HCT116 (cell line): ENCODE results near the gene SMPX. TPM values are rescaled to one million over a fixed set of nuclear protein-coding genes. Genes with fewer than 3 reads are reported as not detected.

Experiments used
- ATAC-seq: fragments of 200-7000 bp; cut with Tn5 transposase; 2 replicates; pipeline ENCODE4 v1.9.1; 2020; ENCODE audit warnings: mild to moderate bottlenecking, moderate library complexity
- BruUV-seq: library from RNA; stranded (reverse); fragments of 400-500 nt; replicated peaks from 2 replicates; lab custom pipeline; 2021; lab: Mats Ljungman, UMichigan
- CTCF ChIA-PET: fragments of 300-600 bp; sonication (Branson Sonifier 250); formaldehyde crosslinking; loops from one replicate; lab custom pipeline; 2021; ENCODE audit warnings: antibody characterized with exemption; lab: Charles Lee
- POLR2A ChIA-PET: fragments of 300-600, 350-600 bp; sonication (Branson Sonifier 250); formaldehyde crosslinking; loops from one replicate; lab custom pipeline; 2021; ENCODE audit warnings: antibody characterized with exemption; lab: Charles Lee
- RAD21 ChIA-PET, 2 experiments: fragments of 300-600 bp; sonication (Branson Sonifier 250); formaldehyde crosslinking; loops; one replicate each; lab custom pipeline; 2023; ENCODE audit warnings: low total read pairs in 2 of 2; ENCODE audit not compliant: uncharacterized antibody in 2 of 2, unreplicated experiment in 2 of 2, low non-redundant PET in 1 of 2; lab: Charles Lee
- DNase-seq: peaks from one replicate; pipeline ENCODE4 v3.0.0-alpha.2; 2010; ENCODE audit warnings: low read depth, low spot score
- H2AFZ ChIP-seq: fragments of 200-600 bp; shearing (Covaris generic), sonication (generic); 2 replicates; pipeline ENCODE4 v1.6.1; 2017; ENCODE audit warnings: low read depth, mixed run types, mixed read lengths, antibody characterized with exemption, low read length; ENCODE audit not compliant: poor library complexity, severe bottlenecking
- H3K27ac ChIP-seq: 2 replicates; pipeline ENCODE4 v1.5.1; 2012; ENCODE audit warnings: low read depth, low read length
- H3K27me3 ChIP-seq: fragments of 200-600 bp; sonication (generic); 2 replicates; pipeline ENCODE4 v1.6.1; 2016; ENCODE audit warnings: mixed run types, low read length, mixed read lengths; ENCODE audit not compliant: insufficient read depth
- H3K36me3 ChIP-seq, 2 experiments: fragments of 200-500 bp in 1 of 2; fragments of 200-600 bp in 1 of 2; sonication (Bioruptor generic) in 1 of 2; sonication (generic) in 1 of 2; 2 replicates each; pipeline versions ENCODE4 v1.5.1 to v1.6.1; 2014 to 2016; ENCODE audit warnings: low read length in 2 of 2, inconsistent platforms in 1 of 2, mixed read lengths in 1 of 2, mixed run types in 1 of 2; ENCODE audit not compliant: insufficient read depth in 2 of 2, control insufficient read depth in 1 of 2
- H3K4me1 ChIP-seq, 2 experiments: fragments of 200-600 bp in 1 of 2; sonication (generic) in 1 of 2; 2 replicates each; pipeline versions ENCODE4 v1.5.1 to v1.6.1; 2012 to 2017; ENCODE audit warnings: low read length in 2 of 2, inconsistent platforms in 1 of 2, mild to moderate bottlenecking in 1 of 2, mixed read lengths in 1 of 2, mixed run types in 1 of 2, moderate library complexity in 1 of 2; ENCODE audit not compliant: insufficient read depth in 2 of 2, control insufficient read depth in 1 of 2
- H3K4me2 ChIP-seq: fragments of 200-600 bp; sonication (generic); 2 replicates; pipeline ENCODE4 v1.6.1; 2017; ENCODE audit warnings: mixed run types, low read length, mixed read lengths
- H3K4me3 ChIP-seq, 2 experiments: fragments of 200-600 bp in 1 of 2; sonication (generic) in 1 of 2; replicated peaks in 1 of 2; 2 replicates each; pipeline ENCODE4 v1.5.1; 2011 to 2016; ENCODE audit warnings: low read length in 2 of 2, control low read depth in 1 of 2, low read depth in 1 of 2, mild to moderate bottlenecking in 1 of 2, mixed read lengths in 1 of 2, mixed run types in 1 of 2
- H3K79me2 ChIP-seq: fragments of 200-600 bp; sonication (generic); 2 replicates; pipeline ENCODE4 v1.6.1; 2017; ENCODE audit warnings: mild to moderate bottlenecking, mixed run types, low read length, moderate library complexity, mixed read lengths; ENCODE audit not compliant: insufficient read depth
- H3K9ac ChIP-seq: fragments of 200-600 bp; sonication (generic); 2 replicates; pipeline ENCODE4 v1.6.1; 2016; ENCODE audit warnings: low read length, mixed read lengths
- H3K9me2 ChIP-seq: fragments of 200-600 bp; sonication (generic), shearing (Covaris generic); 2 replicates; pipeline ENCODE4 v1.6.1; 2017; ENCODE audit warnings: mixed run types, mild to moderate bottlenecking, moderate library complexity; ENCODE audit not compliant: insufficient read depth
- H3K9me3 ChIP-seq, 2 experiments: fragments of 200-500 bp in 1 of 2; fragments of 200-600 bp in 1 of 2; sonication (Bioruptor generic) in 1 of 2; sonication (generic) in 1 of 2; 2 replicates each; pipeline ENCODE4 v1.6.1; 2014 to 2017; ENCODE audit warnings: low read length in 2 of 2, mixed read lengths in 2 of 2, inconsistent platforms in 1 of 2, low read depth in 1 of 2, mild to moderate bottlenecking in 1 of 2, mixed run types in 1 of 2, moderate library complexity in 1 of 2; ENCODE audit not compliant: control insufficient read depth in 1 of 2, insufficient read depth in 1 of 2
- H4K20me1 ChIP-seq: fragments of 200-600 bp; sonication (generic), shearing (Covaris generic); 2 replicates; pipeline ENCODE4 v1.6.1; 2017; ENCODE audit warnings: mixed run types, mild to moderate bottlenecking, moderate library complexity; ENCODE audit not compliant: insufficient read depth
- CBX3 ChIP-seq: IDR thresholded peaks from 2 replicates; pipeline ENCODE4 v1.6.1; 2012; ENCODE audit warnings: low read depth
- CEBPB ChIP-seq: IDR thresholded peaks from 2 replicates; pipeline ENCODE4 v1.6.1; 2012; ENCODE audit warnings: low read depth
- EZH2 ChIP-seq: fragments of 200-600 bp; sonication (generic); IDR thresholded peaks from 2 replicates; pipeline ENCODE4 v1.6.1; 2017; ENCODE audit warnings: antibody characterized with exemption, mixed run types
- EZH2phosphoT487 ChIP-seq: fragments of 200-600 bp; IDR thresholded peaks from 2 replicates; pipeline ENCODE4 v1.6.1; 2018; ENCODE audit warnings: antibody characterized with exemption, borderline replicate concordance
- FOSL1 ChIP-seq: IDR thresholded peaks from 2 replicates; pipeline ENCODE4 v1.6.1; 2012; ENCODE audit warnings: low read depth
- POLR2A ChIP-seq: IDR thresholded peaks from 2 replicates; pipeline ENCODE4 v1.7.0; 2011; ENCODE audit warnings: borderline replicate concordance; ENCODE audit not compliant: insufficient read depth, insufficient read length; ENCODE audit errors: extremely low read depth
- RAD21 ChIP-seq: IDR thresholded peaks from 2 replicates; pipeline ENCODE4 v1.6.1; 2012; ENCODE audit warnings: low read depth, mild to moderate bottlenecking
- SP1 ChIP-seq: IDR thresholded peaks from 2 replicates; pipeline ENCODE4 v1.6.1; 2012; ENCODE audit warnings: low read depth
- SRF ChIP-seq: IDR thresholded peaks from 2 replicates; pipeline ENCODE4 v1.6.1; 2012; ENCODE audit warnings: low read depth
- YY1 ChIP-seq: IDR thresholded peaks from 2 replicates; pipeline ENCODE4 v1.6.1; 2011; ENCODE audit warnings: low read length, low read depth, moderate library complexity, mild to moderate bottlenecking; ENCODE audit not compliant: insufficient replicate concordance; ENCODE audit errors: extremely low read depth
- ZFX ChIP-seq: fragments of 450-650 bp; IDR thresholded peaks from 2 replicates; pipeline ENCODE4 v1.6.1; 2017
- intact Hi-C: fragments of 100-400 bp; cut with micrococcal nuclease; formaldehyde crosslinking; loops from 2 replicates; pipeline ENCODE4 v1.10.0; 2022
- total RNA-seq: library from RNA; stranded (reverse); gene quantifications from one replicate; pipeline ENCODE4 v1.2.1, GENCODE V29; 2021; ENCODE audit not compliant: unreplicated experiment
- TF ChIP-seq, protein P1 (sequence below): IDR thresholded peaks from 2 replicates; pipeline ENCODE4 v1.6.1; 2011; ENCODE audit warnings: mild to moderate bottlenecking, low read length, moderate library complexity; ENCODE audit not compliant: insufficient replicate concordance; ENCODE audit errors: extremely low read depth
- TF ChIP-seq, protein P2 (sequence below): IDR thresholded peaks from 2 replicates; pipeline ENCODE4 v1.6.1; 2012; ENCODE audit warnings: low read depth
- TF ChIP-seq, protein P3 (sequence below), 3 experiments: fragments of 200-600 bp in 1 of 3; sonication (generic) in 1 of 3; IDR thresholded peaks in 2 of 3; conservative IDR thresholded peaks in 1 of 3; 2 replicates each; pipeline ENCODE4 v1.5.1; 2012 to 2017; ENCODE audit warnings: low read depth in 2 of 3, low read length in 2 of 3, antibody characterized with exemption in 1 of 3, borderline replicate concordance in 1 of 3, control low read depth in 1 of 3, mild to moderate bottlenecking in 1 of 3, mixed read lengths in 1 of 3, mixed run types in 1 of 3, moderate library complexity in 1 of 3; ENCODE audit not compliant: insufficient read depth in 1 of 3

SMPX gene
- total RNA-seq, 1 experiment from 2014 or later: 0.59 TPM

DNA sequence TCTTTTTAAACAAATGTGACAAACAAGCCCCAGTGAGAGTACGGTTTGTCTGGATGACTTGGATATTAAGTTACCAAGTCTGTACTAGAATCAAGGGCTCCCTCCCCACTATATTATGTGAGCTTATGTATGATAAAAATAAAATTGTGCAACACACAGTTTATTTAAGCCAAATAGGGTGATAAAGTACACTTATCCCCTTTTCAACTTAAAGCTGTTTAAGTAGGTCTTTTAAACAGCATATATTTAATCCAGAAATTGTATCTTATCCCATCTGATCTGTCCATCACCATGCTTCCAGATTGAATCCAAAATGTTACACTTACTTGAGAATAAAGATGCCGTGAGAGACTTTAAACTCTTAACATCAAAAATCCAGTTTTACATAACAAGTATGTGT lies 97.8 kb downstream of the SMPX start:
- no peak for DNase-seq
- Histone ChIP-seq H3K9me2 (no peaks in the 10 kb centered on the region), H3K79me2 (no peaks in the 10 kb centered on the region), H3K9me3 (no peaks in the 10 kb centered on the region), H2AFZ (no peak overlapping the region), H3K27me3 (no peaks in the 10 kb centered on the region), H3K9ac (no peak overlapping the region), H3K4me2 (no peak overlapping the region), H3K36me3 (no peaks in the 10 kb centered on the region), H3K4me3 (no peak overlapping the region), H4K20me1 (no peaks in the 10 kb centered on the region), H3K27ac (no peak overlapping the region), H3K4me1 (no peaks in the 10 kb centered on the region)
- ChIA-PET POLR2A (no interaction called here), RAD21 (no interaction called here), CTCF (no interaction called here)
- ATAC-seq: no peak
- intact Hi-C loops: no loop called here
- no TSS peak for BruUV-seq
- TF ChIP-seq POLR2A (no peak), CBX3 (no peak), CEBPB (no peak), FOSL1 (no peak), RAD21 (no peak), SRF (no peak), YY1 (no peak), ZFX (no peak), SP1 (no peak), EZH2phosphoT487 (no peak), EZH2 (no peak)
- TF ChIP-seq, protein P1, sequence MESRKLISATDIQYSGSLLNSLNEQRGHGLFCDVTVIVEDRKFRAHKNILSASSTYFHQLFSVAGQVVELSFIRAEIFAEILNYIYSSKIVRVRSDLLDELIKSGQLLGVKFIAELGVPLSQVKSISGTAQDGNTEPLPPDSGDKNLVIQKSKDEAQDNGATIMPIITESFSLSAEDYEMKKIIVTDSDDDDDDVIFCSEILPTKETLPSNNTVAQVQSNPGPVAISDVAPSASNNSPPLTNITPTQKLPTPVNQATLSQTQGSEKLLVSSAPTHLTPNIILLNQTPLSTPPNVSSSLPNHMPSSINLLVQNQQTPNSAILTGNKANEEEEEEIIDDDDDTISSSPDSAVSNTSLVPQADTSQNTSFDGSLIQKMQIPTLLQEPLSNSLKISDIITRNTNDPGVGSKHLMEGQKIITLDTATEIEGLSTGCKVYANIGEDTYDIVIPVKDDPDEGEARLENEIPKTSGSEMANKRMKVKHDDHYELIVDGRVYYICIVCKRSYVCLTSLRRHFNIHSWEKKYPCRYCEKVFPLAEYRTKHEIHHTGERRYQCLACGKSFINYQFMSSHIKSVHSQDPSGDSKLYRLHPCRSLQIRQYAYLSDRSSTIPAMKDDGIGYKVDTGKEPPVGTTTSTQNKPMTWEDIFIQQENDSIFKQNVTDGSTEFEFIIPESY: no peak
- TF ChIP-seq, protein P2, sequence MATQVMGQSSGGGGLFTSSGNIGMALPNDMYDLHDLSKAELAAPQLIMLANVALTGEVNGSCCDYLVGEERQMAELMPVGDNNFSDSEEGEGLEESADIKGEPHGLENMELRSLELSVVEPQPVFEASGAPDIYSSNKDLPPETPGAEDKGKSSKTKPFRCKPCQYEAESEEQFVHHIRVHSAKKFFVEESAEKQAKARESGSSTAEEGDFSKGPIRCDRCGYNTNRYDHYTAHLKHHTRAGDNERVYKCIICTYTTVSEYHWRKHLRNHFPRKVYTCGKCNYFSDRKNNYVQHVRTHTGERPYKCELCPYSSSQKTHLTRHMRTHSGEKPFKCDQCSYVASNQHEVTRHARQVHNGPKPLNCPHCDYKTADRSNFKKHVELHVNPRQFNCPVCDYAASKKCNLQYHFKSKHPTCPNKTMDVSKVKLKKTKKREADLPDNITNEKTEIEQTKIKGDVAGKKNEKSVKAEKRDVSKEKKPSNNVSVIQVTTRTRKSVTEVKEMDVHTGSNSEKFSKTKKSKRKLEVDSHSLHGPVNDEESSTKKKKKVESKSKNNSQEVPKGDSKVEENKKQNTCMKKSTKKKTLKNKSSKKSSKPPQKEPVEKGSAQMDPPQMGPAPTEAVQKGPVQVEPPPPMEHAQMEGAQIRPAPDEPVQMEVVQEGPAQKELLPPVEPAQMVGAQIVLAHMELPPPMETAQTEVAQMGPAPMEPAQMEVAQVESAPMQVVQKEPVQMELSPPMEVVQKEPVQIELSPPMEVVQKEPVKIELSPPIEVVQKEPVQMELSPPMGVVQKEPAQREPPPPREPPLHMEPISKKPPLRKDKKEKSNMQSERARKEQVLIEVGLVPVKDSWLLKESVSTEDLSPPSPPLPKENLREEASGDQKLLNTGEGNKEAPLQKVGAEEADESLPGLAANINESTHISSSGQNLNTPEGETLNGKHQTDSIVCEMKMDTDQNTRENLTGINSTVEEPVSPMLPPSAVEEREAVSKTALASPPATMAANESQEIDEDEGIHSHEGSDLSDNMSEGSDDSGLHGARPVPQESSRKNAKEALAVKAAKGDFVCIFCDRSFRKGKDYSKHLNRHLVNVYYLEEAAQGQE: no peak
- TF ChIP-seq, protein P3, sequence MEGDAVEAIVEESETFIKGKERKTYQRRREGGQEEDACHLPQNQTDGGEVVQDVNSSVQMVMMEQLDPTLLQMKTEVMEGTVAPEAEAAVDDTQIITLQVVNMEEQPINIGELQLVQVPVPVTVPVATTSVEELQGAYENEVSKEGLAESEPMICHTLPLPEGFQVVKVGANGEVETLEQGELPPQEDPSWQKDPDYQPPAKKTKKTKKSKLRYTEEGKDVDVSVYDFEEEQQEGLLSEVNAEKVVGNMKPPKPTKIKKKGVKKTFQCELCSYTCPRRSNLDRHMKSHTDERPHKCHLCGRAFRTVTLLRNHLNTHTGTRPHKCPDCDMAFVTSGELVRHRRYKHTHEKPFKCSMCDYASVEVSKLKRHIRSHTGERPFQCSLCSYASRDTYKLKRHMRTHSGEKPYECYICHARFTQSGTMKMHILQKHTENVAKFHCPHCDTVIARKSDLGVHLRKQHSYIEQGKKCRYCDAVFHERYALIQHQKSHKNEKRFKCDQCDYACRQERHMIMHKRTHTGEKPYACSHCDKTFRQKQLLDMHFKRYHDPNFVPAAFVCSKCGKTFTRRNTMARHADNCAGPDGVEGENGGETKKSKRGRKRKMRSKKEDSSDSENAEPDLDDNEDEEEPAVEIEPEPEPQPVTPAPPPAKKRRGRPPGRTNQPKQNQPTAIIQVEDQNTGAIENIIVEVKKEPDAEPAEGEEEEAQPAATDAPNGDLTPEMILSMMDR (IDR thresholded peaks at IDR 0.05 in 2 of 3, conservative IDR thresholded peaks at IDR 0.05 in 1 of 3; ENCODE audit: borderline replicate concordance in 1 of 3, insufficient read depth in 1 of 3, low read depth in 2 of 3, low read length in 2 of 3): no peak
